Trophoblast cell (in vitro differentiated cells and primary cell): ENCODE results near the gene NUP93.

Experiments used
- DNase-seq, 2 donors: peaks; one replicate each; pipeline ENCODE4 v3.0.0-alpha.2; 2016
- H2AFZ ChIP-seq: 2 replicates; pipeline ENCODE4 v1.6.1; 2013; ENCODE audit warnings: low read length, moderate library complexity, mild to moderate bottlenecking; ENCODE audit not compliant: insufficient read depth, poor library complexity
- H2AK5ac ChIP-seq: 2 replicates; pipeline ENCODE4 v1.6.1; 2013; ENCODE audit warnings: mild to moderate bottlenecking, low read length
- H2BK120ac ChIP-seq: 2 replicates; pipeline ENCODE4 v1.6.1; 2013; ENCODE audit warnings: low read length, mild to moderate bottlenecking, moderate library complexity; ENCODE audit not compliant: insufficient read depth, poor library complexity
- H2BK12ac ChIP-seq: 2 replicates; pipeline ENCODE4 v1.6.1; 2013; ENCODE audit warnings: mild to moderate bottlenecking, low read length, moderate library complexity
- H2BK5ac ChIP-seq: 2 replicates; pipeline ENCODE4 v1.6.1; 2013; ENCODE audit warnings: low read length, low read depth, moderate library complexity, mild to moderate bottlenecking; ENCODE audit not compliant: poor library complexity
- H3K14ac ChIP-seq: 2 replicates; pipeline ENCODE4 v1.6.1; 2013; ENCODE audit warnings: mild to moderate bottlenecking, low read length
- H3K18ac ChIP-seq: 2 replicates; pipeline ENCODE4 v1.6.1; 2013; ENCODE audit warnings: mild to moderate bottlenecking, low read length
- H3K23ac ChIP-seq: 2 replicates; pipeline ENCODE4 v1.6.1; 2013; ENCODE audit warnings: low read length
- H3K27ac ChIP-seq: 2 replicates; pipeline ENCODE4 v1.5.1; 2013; ENCODE audit warnings: low read depth, mild to moderate bottlenecking, inconsistent platforms, low read length, moderate library complexity
- H3K27me3 ChIP-seq: 2 replicates; pipeline ENCODE4 v1.6.1; 2013; ENCODE audit warnings: inconsistent platforms, mild to moderate bottlenecking, low read length, moderate library complexity; ENCODE audit not compliant: insufficient read depth
- H3K36me3 ChIP-seq, 2 experiments: 1 replicate in 1 of 2; 2 replicates in 1 of 2; pipeline ENCODE4 v1.6.1; 2013; ENCODE audit warnings: low read length in 2 of 2, mild to moderate bottlenecking in 2 of 2, moderate library complexity in 1 of 2; ENCODE audit not compliant: insufficient read depth in 2 of 2, control insufficient read depth in 1 of 2
- H3K4ac ChIP-seq: 2 replicates; pipeline ENCODE4 v1.6.1; 2013; ENCODE audit warnings: low read depth, mild to moderate bottlenecking, low read length, moderate library complexity
- H3K4me1 ChIP-seq, 2 experiments: 1 replicate in 1 of 2; 2 replicates in 1 of 2; pipeline ENCODE4 v1.6.1; 2013; ENCODE audit warnings: low read length in 2 of 2, mild to moderate bottlenecking in 2 of 2, moderate library complexity in 1 of 2; ENCODE audit not compliant: insufficient read depth in 2 of 2, control insufficient read depth in 1 of 2
- H3K4me2 ChIP-seq: 2 replicates; pipeline ENCODE4 v1.6.1; 2013; ENCODE audit warnings: inconsistent platforms, mild to moderate bottlenecking, low read length, moderate library complexity
- H3K4me3 ChIP-seq: 2 replicates; pipeline ENCODE4 v1.5.1; 2013; ENCODE audit warnings: mild to moderate bottlenecking, low read depth, low read length, inconsistent platforms
- H3K79me1 ChIP-seq: one replicate; pipeline ENCODE4 v1.6.1; 2013; ENCODE audit warnings: low read length
- H3K79me2 ChIP-seq: 2 replicates; pipeline ENCODE4 v1.6.1; 2013; ENCODE audit warnings: low read length, mild to moderate bottlenecking; ENCODE audit not compliant: control insufficient read depth, insufficient read depth, poor library complexity
- H3K9ac ChIP-seq: 2 replicates; pipeline ENCODE4 v1.6.1; 2013; ENCODE audit warnings: mild to moderate bottlenecking, low read length
- H3K9me3 ChIP-seq: 2 replicates; pipeline ENCODE4 v1.6.1; 2013; ENCODE audit warnings: low read depth, mild to moderate bottlenecking, control low read depth, inconsistent platforms, low read length; ENCODE audit not compliant: insufficient read depth
- H4K12ac ChIP-seq: 2 replicates; pipeline ENCODE4 v1.6.1; 2013; ENCODE audit warnings: low read depth, mild to moderate bottlenecking, low read length, moderate library complexity
- H4K8ac ChIP-seq: 2 replicates; pipeline ENCODE4 v1.6.1; 2013; ENCODE audit warnings: low read depth, mild to moderate bottlenecking, low read length, moderate library complexity
- H4K91ac ChIP-seq: one replicate; pipeline ENCODE4 v1.6.1; 2013; ENCODE audit warnings: low read depth, mild to moderate bottlenecking, low read length, moderate library complexity
- WGBS: extraction: QIAGEN DNeasy Blood & Tissue Kit; methylation state at CpG from one replicate; pipeline ENCODE4 v1.1.7; 2013; ENCODE audit warnings: missing lambda C conversion rate; ENCODE audit not compliant: insufficient read length, insufficient coverage; ENCODE audit errors: extremely low coverage; 5-methylcytosine and 5-hydroxymethylcytosine counted together

NUP93 gene

DNA sequence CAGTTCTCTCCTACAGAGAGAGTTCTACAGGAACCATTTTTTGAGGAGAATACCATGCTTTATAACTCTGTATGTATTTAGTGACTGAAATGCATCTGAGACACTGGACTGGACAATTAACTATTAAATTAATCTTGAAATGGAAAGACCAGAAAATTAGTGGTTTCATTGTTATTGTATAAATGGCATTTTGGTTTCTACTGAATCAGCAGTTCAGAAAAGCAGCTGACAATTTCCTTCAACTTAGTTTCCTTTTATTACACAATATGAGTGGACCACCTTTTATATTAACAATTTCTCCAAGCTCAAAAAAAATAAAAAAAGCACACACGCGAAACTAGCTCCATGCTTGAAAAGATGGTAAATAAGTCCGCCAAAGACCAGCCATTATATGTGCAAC, 69.0 kb downstream of the NUP93 start:
- H2BK12ac ChIP-seq = no peak overlapping the region
- H2AFZ ChIP-seq = no peak overlapping the region
- H3K9ac ChIP-seq = no peak overlapping the region
- H3K27me3 ChIP-seq = no peaks in the 10 kb centered on the region
- H3K23ac ChIP-seq = no peak overlapping the region
- H3K79me1 ChIP-seq = no peaks in the 10 kb centered on the region
- H3K9me3 ChIP-seq = no peaks in the 10 kb centered on the region
- H3K4me2 ChIP-seq = no peak overlapping the region
- DNase-seq = no peak
- H3K4ac ChIP-seq = no peak overlapping the region
- H2BK5ac ChIP-seq = no peak overlapping the region
- no peak overlapping the region for H4K8ac ChIP-seq
- H3K36me3 ChIP-seq = peaks cover 0 to 4% of the 10 kb centered on the region in 2 experiments
- no peak overlapping the region for H2BK120ac ChIP-seq
- no peak overlapping the region for H3K27ac ChIP-seq
- no peaks in the 10 kb centered on the region for H3K79me2 ChIP-seq
- WGBS = no CpG with 5 or more reads among the region's 3 CpGs
- no peak overlapping the region for H4K91ac ChIP-seq
- no peak overlapping the region for H4K12ac ChIP-seq
- no peak overlapping the region for H3K18ac ChIP-seq
- no peak overlapping the region for H3K14ac ChIP-seq
- no peak overlapping the region for H3K4me3 ChIP-seq
- no peak overlapping the region for H2AK5ac ChIP-seq
- peaks cover 0 to 12% of the 10 kb centered on the region in 2 experiments for H3K4me1 ChIP-seq

DNA sequence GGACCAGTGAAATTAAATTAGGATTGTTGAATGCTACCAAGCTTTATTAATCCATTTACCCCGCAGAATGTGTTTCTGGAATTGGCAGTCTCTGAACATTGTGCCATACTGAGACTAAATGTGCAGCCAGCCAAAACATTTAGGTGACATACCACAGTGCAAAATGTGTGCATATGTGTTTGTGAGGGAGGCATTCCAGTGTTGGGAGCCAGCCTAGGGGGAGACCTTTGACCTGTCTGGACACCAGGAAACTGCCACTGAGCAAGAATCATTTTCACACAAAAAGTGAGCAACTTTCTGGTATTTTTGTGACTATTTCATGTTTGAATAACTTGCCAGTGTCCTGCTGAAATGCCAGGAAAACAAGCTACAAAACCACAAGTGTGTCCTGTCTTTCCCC, 70.4 kb downstream of the NUP93 start:
- Histone ChIP-seq H2AFZ (no peak overlapping the region), H3K18ac (no peak overlapping the region), H4K12ac (no peak overlapping the region), H3K9ac (no peak overlapping the region), H3K4me3 (no peak overlapping the region), H2BK5ac (no peak overlapping the region), H4K8ac (no peak overlapping the region), H2AK5ac (no peak overlapping the region), H2BK12ac (no peak overlapping the region), H3K23ac (no peak overlapping the region), H3K4me1 (peaks cover 0 to 12% of the 10 kb centered on the region in 2 experiments), H3K9me3 (no peaks in the 10 kb centered on the region), H3K36me3 (peaks cover 0 to 6% of the 10 kb centered on the region in 2 experiments), H3K27me3 (no peaks in the 10 kb centered on the region), H3K79me2 (no peaks in the 10 kb centered on the region), H2BK120ac (no peak overlapping the region), H3K14ac (no peak overlapping the region), H4K91ac (no peak overlapping the region), H3K27ac (peak overlapping the region; percentile 28), H3K4me2 (no peak overlapping the region), H3K79me1 (no peaks in the 10 kb centered on the region), H3K4ac (no peak overlapping the region)
- peak; percentile 66 to 85 for DNase-seq
- no CpG with 5 or more reads among the region's 1 CpG for WGBS

DNA sequence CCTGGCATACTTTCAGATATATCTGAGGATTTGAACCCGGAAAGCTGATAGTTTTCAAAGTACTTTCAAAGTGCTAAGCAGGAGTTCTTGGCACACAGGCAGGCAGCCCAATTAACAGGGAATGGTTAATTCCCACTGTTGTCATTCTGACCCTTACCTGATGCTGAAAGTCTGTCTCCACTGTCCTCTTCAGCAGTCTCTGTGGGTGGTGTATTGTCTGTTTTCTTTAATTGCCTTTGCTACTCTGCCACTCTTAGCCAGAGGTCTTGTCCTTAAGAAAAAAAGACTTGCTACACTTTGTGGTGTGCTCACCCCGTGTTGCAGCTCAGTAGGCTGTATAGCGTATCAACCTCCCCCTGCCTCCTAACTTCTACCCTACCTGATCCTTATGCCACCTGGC, 71.8 kb downstream of the NUP93 start:
- H3K27ac ChIP-seq = no peak overlapping the region
- H2BK120ac ChIP-seq = no peak overlapping the region
- H2AFZ ChIP-seq = no peak overlapping the region
- no peaks in the 10 kb centered on the region for H3K27me3 ChIP-seq
- H3K4me1 ChIP-seq = peaks cover 5 to 18% of the 10 kb centered on the region in 2 experiments
- H2BK5ac ChIP-seq = no peak overlapping the region
- no peak overlapping the region for H3K18ac ChIP-seq
- H3K14ac ChIP-seq = no peak overlapping the region
- H4K12ac ChIP-seq = no peak overlapping the region
- DNase-seq = no peak
- H3K4me3 ChIP-seq = no peak overlapping the region
- no peak overlapping the region for H3K4ac ChIP-seq
- no peak overlapping the region for H4K8ac ChIP-seq
- H3K23ac ChIP-seq = no peak overlapping the region
- H3K9me3 ChIP-seq = no peaks in the 10 kb centered on the region
- peak overlapping the region; percentile 15 for H2BK12ac ChIP-seq
- H3K4me2 ChIP-seq = no peak overlapping the region
- no peaks in the 10 kb centered on the region for H3K79me2 ChIP-seq
- H4K91ac ChIP-seq = no peak overlapping the region
- peaks cover 2 to 6% of the 10 kb centered on the region in 2 experiments for H3K36me3 ChIP-seq
- H2AK5ac ChIP-seq = peak overlapping the region; percentile 44
- H3K9ac ChIP-seq = no peak overlapping the region
- no CpG with 5 or more reads among the region's 3 CpGs for WGBS
- peaks cover 7% of the 10 kb centered on the region for H3K79me1 ChIP-seq

DNA sequence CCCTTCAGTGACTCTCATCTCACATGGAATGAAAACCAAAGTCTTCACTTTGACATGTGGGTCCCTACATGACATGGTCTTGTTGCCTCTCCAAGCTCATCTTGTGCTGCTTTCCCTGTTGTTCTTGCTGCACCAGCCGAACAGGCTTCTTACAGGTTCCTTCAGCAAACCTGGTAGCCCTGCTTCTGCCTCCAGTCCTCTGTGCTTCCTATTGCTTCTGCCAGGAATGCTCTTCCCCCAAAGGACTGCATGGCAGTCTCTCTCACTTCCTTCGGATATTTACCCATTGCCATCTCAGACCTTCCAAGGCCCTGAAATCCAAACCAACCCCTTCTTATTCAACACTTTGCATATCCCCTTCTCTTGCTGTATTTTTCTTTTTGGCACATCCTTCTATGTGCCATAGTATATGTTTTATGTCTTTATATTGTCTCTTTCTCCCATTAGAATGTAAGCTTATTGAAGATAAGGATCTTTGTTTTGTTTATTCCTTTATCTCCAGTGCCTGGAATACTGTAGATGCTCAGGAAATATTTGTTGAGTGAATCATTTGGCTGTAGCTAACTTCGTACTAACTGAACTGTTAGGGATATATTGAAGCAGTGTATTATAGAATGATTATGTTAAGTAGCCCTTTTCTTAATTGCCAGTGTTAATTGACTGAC, 77.2 kb downstream of the NUP93 start:
- H3K4ac ChIP-seq = no peak overlapping the region
- H3K79me2 ChIP-seq = no peaks in the 10 kb centered on the region
- H3K18ac ChIP-seq = no peak overlapping the region
- no peak overlapping the region for H2BK120ac ChIP-seq
- H3K14ac ChIP-seq = no peak overlapping the region
- no peak overlapping the region for H3K4me3 ChIP-seq
- WGBS = no CpG with 5 or more reads among the region's 3 CpGs
- peaks cover 12% of the 10 kb centered on the region for H3K79me1 ChIP-seq
- no peaks in the 10 kb centered on the region for H3K9me3 ChIP-seq
- H3K36me3 ChIP-seq = peaks cover 2 to 3% of the 10 kb centered on the region in 2 experiments
- no peak overlapping the region for H3K23ac ChIP-seq
- H3K4me2 ChIP-seq = peak overlapping the region; percentile 22
- H3K4me1 ChIP-seq = peaks cover 13 to 16% of the 10 kb centered on the region in 2 experiments
- no peak overlapping the region for H3K9ac ChIP-seq
- H2BK12ac ChIP-seq = no peak overlapping the region
- peak; percentile 88 to 91 for DNase-seq
- H3K27me3 ChIP-seq = no peaks in the 10 kb centered on the region
- no peak overlapping the region for H4K12ac ChIP-seq
- H2AFZ ChIP-seq = no peak overlapping the region
- H4K8ac ChIP-seq = no peak overlapping the region
- no peak overlapping the region for H2AK5ac ChIP-seq
- no peak overlapping the region for H2BK5ac ChIP-seq
- no peak overlapping the region for H4K91ac ChIP-seq
- peak overlapping the region; percentile 91 for H3K27ac ChIP-seq
